Measurements from ENCODE around the gene SMCO4. TPM values are rescaled to one million over a fixed set of nuclear protein-coding genes. Genes with fewer than 3 reads are reported as not detected.

SMCO4 gene
- total and polyA plus RNA-seq, 2 of the 8 experiments (the other 6 are each of a cell fraction or from before 2014, with no cell fraction given): 33.2 to 53.9 TPM

- Histone ChIP-seq H2BK120ac (replicated peaks; ENCODE audit: low read depth, low read length) (no peak overlapping the region), H3K36me3 (ENCODE audit: control insufficient read depth in 2 of 4, insufficient read depth in 4 of 4, low read length in 3 of 4) (no peaks in the 10 kb centered on the region), H3K4ac (replicated peaks; ENCODE audit: insufficient read length, low read depth, low read length) (no peak overlapping the region), H2AK5ac (ENCODE audit: low read depth, low read length) (no peak overlapping the region), H3K9ac (replicated peaks in 1 of 4; ENCODE audit: extremely low read depth in 1 of 4, low read depth in 3 of 4, low read length in 3 of 4) (no peak overlapping the region), H3K4me2 (ENCODE audit: insufficient read depth in 1 of 2, low read depth in 2 of 2, low read length in 2 of 2) (no peak overlapping the region), H3K23me2 (ENCODE audit: low read depth, low read length) (no peaks in the 10 kb centered on the region), H3K23ac (ENCODE audit: insufficient read length) (no peak overlapping the region), H3K9me3 (ENCODE audit: insufficient read depth in 2 of 2, low read depth in 1 of 2, low read length in 1 of 2) (no peaks in the 10 kb centered on the region), H2BK5ac (ENCODE audit: low read depth, low read length) (no peak overlapping the region), H2BK12ac (ENCODE audit: low read depth, low read length) (no peak overlapping the region), H3K27ac (ENCODE audit: low read depth, low read length) (no peak overlapping the region), H4K20me1 (replicated peaks in 1 of 2; ENCODE audit: control insufficient read depth in 1 of 2, insufficient read depth in 2 of 2, low read length in 2 of 2) (no peaks in the 10 kb centered on the region), H2AFZ (ENCODE audit: low read length) (no peak overlapping the region), H3K4me3 (ENCODE audit: extremely low read depth in 1 of 4, insufficient read depth in 2 of 4, low read depth in 3 of 4, low read length in 4 of 4) (no peak overlapping the region), H4K5ac (ENCODE audit: insufficient read length, low read depth, low read length) (no peak overlapping the region), H3K79me1 (ENCODE audit: low read depth, low read length) (no peaks in the 10 kb centered on the region), H4K8ac (ENCODE audit: extremely low read depth, insufficient read depth, low read length) (no peak overlapping the region), H3K4me1 (replicated peaks in 1 of 4; ENCODE audit: control insufficient read depth in 3 of 4, insufficient read depth in 4 of 4, low read length in 3 of 4) (peaks cover 0 to 3% (median 0%) of the 10 kb centered on the region in 4 experiments; a peak in 2 of 7 replicates), H3K79me2 (ENCODE audit: control insufficient read depth in 1 of 2, insufficient read depth in 2 of 2, low read length in 2 of 2) (no peaks in the 10 kb centered on the region), H3K14ac (ENCODE audit: insufficient read length) (no peak overlapping the region), H3K18ac (ENCODE audit: extremely low read depth, low read length) (no peak overlapping the region), H3K27me3 (replicated peaks in 1 of 4; ENCODE audit: control insufficient read depth in 3 of 4, extremely low read depth in 1 of 4, insufficient read depth in 3 of 4, low read length in 3 of 4) (no peaks in the 10 kb centered on the region), H2BK20ac (ENCODE audit: low read length) (no peak overlapping the region), H4K91ac (replicated peaks; ENCODE audit: insufficient read length, low read length) (no peak overlapping the region), H3K56ac (replicated peaks; ENCODE audit: insufficient read length, low read depth, low read length) (no peak overlapping the region), H2BK15ac (ENCODE audit: low read length) (no peak overlapping the region)
- ChIA-PET POLR2A (ENCODE audit: partially characterized antibody) (no interaction called here), CTCF (ENCODE audit: partially characterized antibody) (interaction anchor here (0.7 to 1.9 kb wide), 6 partner anchors 9 to 315 kb away, joined by 3 to 8 read pairs (median 4); no protein-coding TSS in a partner anchor)
- WGBS, 2 experiments (ENCODE audit: extremely low coverage in 1 of 2, insufficient coverage in 1 of 2, insufficient read length in 1 of 2, insufficient replicate concordance in 2 of 2, low coverage in 1 of 2, low lambda C conversion rate in 2 of 2, missing lambda C conversion rate in 1 of 2): 93% methylated on average over 4 of the region's 4 CpGs; no CpG with 5 or more reads in 1 of the 2 experiments
- no peak for FAIRE-seq
- DNase-seq (ENCODE audit: low read depth in 1 of 2, low spot score in 2 of 2): no peak
- TF ChIP-seq RAD21 (IDR thresholded peaks at IDR 0.05 in 1 of 2, conservative IDR thresholded peaks at IDR 0.05 in 1 of 2; ENCODE audit: low read depth in 2 of 2, low read length in 2 of 2) (no peak), SP1 (IDR thresholded peaks at IDR 0.05; ENCODE audit: low read depth, low read length) (no peak), POLR2A (IDR thresholded peaks at IDR 0.05; ENCODE audit: control extremely low read depth in 1 of 2, low read depth in 2 of 2, low read length in 2 of 2) (no peak), ZNF274 (IDR thresholded peaks at IDR 0.05; ENCODE audit: borderline replicate concordance, extremely low read depth, low read length) (no peak)
Measured at GRCh38 chr11:93549976-93550375, 6.8 kb upstream of the SMCO4 start.
